GM18498 (cell line): ENCODE measurements around the gene DIAPH2.

ENCODE experiments used
- ATAC-seq: cut with Tn5 transposase; IDR thresholded peaks from one replicate; pipeline ENCODE4 v1.9.1; 2021; ENCODE audit warnings: mild to moderate bottlenecking, moderate library complexity; ENCODE audit not compliant: unreplicated experiment

The DIAPH2 gene

GRCh38 chrX:97030947-97031346 is 346.3 kb downstream of the DIAPH2 start:
- no peak for ATAC-seq

DNA sequence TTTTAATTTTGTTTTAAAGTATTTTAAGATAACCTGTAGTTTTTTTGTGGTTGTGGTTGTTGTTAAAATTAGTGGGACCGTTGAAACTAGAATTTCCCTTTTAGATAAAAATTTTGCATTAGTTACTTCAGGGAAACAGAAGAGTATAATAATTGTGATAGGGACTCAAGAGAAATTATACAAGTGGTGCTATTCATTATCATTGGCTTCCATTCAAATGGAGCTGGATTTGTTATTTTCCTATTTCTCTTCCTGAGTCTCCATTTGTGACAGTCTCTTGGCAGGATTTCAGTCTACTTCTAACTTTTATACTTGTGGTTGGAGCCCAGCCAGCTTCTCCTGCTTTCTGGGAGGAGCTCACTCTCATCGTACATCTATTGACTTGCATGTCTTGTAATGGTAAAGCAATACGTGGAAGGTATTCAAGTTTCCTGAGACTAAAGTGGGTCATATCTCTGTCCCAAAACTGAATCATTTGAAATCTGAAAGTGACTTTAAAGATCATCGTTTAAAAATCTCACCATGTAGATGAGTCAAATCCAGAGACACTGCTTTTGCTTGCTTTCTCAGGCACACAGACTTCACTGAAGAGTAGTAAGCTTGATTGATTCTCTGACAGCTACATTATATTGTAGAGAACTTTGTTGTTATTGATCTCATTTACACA is 354.9 kb downstream of the DIAPH2 start:
- ATAC-seq: peak; percentile 90

DNA sequence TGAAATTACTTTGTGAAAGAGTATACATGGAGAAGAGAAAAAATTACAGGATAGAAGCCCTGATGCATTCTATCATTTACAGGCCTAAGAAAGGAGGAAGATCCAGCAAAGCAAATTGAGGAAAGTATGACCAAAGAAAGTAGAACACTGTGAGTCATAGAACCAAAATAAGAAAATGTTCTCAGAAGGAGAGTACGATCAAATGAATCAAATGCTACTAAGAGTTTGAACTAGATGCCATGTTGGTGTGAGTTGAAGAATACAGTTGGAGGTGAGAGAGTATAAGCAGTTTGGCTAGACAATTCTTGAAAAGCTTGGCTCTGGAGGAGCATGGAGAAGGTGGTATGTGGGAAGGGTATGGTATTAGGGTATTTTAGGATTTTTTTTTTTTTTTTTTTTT is 360.8 kb downstream of the DIAPH2 start:
- ATAC-seq: no peak

DNA sequence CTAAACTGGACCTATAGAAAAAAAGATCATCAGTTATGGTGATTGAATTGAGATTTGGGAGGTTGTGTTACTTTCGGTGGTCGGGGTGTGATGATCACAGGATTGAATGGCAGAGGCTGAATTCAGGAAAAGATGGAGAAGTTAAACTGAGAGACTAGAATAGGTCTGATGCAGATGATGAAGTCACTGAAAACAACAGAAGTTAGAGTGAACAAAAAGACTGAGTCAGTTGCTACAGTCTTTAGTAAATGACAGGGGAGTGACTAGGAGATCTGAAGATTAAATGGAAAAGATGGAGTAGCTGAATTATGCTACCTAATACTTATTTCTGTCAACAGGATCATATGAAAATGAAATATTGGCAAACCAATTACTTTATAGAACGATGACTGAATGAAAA is 362.2 kb downstream of the DIAPH2 start:
- no peak for ATAC-seq

DNA sequence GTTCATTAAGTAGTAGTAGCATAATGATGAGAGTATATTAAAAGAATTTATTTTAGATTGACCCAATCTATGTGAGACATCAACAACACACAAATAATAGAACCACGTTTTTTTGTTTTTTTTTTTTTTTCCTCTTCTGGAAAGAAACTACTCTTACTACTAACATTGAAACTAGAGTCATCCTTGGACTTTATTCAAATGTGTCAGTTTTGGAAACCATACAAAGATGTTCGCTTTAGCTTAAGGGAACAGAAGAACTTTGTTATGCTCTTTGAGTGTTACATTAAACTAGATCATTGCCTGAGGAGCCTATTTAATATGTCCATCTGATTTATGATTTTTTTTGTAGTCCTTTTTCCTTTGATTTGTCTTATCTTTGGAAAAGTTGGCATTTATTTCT is 365.8 kb downstream of the DIAPH2 start:
- no peak for ATAC-seq

DNA sequence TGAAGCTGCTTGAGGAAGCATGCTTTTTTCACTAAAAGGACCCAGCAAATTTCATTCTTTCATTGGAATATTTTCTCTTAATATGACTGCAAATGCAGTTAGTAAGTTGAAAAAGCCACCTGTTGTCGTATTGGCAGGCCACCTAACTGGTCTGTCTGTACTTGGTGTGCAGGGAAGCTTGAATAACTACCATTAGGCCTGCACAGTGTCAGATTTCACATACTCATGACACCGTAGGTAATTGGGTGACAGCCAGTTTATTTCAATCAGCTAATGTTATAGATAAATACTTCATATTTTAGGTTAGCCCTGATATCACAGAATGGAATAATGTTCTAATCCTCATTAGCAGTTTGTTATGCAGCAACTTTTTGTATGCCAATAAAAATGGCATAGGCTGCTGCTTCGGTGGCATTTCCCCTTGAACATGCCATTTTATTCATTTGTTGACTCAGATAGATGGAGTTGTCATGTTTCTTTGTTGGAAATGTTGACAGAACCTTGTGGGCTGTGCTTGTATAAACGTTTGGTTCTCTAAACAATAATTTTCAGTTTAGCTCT is 372.8 kb downstream of the DIAPH2 start:
- no peak for ATAC-seq

DNA sequence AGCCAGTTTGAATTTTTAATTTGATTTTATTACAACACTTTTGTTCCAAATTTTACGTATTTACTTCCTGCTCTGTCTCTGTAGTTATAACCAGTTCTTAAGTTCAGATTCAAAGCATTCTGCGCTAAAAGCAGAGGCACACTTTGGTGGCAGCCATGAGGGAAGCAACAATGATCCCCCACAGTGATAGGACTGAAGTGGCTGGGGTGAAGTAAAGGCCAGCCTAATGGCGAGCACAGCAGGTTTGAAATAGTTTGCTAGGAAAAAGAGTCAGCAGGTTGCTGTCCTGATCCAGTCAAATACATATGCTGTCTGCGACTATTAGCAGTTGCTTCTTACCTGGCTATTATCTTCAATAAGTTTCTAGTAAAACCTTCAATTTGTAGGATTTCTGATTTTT is 375.4 kb downstream of the DIAPH2 start:
- no peak for ATAC-seq

DNA sequence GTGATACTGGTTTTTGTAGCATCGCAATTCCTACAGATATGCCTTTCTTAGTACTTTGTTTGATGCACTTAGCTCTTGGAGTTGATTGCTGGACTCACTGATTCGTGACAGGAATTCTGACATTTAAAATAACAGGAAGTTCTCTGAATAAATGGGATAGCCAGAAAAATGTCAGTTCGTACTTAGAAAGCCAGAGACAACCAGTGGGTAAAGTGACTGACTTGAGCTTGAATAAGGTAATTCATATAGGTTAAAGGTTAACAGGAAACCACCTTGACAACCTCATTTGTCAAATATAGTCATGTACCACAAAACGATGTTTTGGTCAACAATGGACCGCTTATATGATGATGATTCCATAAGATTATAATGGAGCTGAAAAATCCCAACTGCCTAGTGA is 380.4 kb downstream of the DIAPH2 start:
- ATAC-seq: no peak

DNA sequence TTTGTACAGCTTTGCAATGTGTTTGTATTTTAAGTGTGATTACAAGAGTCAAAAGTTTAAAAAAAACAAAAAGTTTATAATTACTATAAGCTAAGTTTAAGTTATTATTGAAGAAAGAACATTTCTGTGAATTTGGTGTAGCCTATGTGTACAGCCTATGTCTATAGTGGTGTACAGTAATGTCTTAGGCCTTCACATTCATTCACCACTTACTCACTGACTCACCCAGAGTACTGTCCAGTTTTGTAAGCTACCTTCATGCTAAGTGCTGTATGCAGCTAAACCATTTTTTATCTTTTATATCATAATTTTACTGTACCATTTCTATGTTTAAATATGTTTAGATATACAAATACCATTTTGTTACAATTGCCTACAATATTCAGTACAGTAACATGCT is 381.3 kb downstream of the DIAPH2 start:
- no peak for ATAC-seq

DNA sequence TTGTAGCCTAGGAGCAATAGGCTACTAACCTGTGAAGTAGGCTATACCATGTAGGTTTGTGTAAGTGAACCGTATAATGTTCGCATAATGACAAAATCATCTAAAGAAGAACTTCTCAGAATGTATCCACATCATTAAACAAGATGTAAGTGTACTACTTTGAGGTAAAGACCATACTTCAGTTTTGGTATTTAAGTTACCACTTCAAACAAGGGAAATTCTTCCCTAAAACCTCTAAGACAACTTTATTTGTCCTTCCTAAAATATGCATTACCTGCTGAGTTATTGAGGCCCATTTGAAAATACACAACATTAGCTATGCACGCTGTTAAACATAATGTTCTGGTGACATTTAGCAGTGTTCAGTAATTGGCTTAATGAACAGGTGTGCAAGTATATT is 381.7 kb downstream of the DIAPH2 start:
- no peak for ATAC-seq

DNA sequence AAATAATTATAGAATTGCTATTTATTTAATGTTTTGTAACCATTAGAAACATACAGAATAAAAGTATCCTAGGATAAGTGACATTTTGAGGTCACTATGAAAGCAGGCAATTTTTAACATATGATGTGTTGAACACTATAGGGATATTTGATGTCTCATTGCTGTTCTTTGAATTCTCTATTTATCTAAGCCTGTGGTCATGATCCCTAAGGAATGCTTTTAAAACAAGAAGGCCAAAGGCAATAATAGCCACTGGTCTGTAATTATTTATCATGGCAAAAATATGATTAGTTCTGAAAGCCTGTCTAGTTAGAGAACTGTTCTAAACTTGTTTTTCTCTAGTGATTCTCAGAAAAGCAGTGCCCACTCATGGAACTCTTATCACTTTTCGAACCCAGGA is 385.7 kb downstream of the DIAPH2 start:
- ATAC-seq: no peak

DNA sequence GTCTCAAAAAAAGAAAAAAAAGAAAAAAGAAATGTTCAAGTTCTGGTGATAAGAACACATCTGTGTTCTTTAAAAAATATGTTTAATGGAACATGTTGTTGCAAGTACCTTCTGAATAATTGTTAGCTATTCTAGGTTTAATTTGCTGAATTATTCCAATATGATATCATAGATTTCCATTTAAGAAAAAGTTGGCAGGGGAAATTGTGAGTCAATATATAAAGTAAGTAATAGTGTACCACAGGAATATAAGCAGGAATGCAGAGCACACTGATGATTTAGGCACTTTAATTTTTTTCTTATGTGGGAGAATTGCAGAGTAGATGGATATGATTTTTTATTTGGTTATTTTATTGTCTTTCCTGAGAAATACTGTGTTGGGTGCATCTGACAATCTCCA is 389.8 kb downstream of the DIAPH2 start:
- ATAC-seq: no peak

- ATAC-seq: no peak
These were observed 404.5 kb downstream of the DIAPH2 start for GRCh38 chrX:97089116-97089515.

DNA sequence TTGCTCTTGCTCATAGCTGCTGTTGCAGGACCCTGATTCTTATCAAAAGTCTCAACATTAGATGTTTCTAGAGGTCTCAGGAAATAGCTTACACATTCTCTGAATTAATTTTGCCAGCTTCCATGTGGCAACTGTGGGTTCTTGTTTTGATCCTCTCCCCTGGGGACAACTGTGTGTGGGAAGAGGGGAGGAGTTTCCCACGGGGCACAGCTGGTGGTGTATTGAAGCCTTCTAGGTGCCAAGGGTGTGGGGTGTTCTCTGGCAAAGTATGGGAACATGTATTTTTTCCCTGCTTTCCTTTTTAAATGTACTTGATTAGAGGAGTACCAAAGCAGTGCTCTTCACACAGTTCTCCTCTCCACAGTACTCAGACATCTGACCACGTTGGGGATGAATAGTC is 411.7 kb downstream of the DIAPH2 start:
- ATAC-seq: no peak

GRCh38 chrX:97102938-97103337 is 418.3 kb downstream of the DIAPH2 start:
- no peak for ATAC-seq

DNA sequence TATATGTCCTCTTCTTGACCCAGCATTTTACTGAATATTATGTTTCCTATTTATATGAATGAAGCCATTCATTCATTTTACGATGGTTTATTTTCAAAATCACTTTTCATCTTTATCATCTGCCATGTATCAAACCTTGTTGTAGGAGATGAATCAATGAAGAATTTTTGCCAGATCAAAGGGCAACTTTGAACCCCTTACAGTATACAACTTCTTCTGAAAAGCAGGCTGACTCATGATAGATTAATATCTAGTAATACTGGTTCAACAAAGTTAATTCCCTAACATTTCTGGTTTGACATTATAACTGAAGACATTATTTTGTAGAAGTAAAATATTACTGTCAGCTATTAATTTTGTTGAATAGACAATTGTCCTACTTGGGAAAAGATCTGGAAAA is 425.1 kb downstream of the DIAPH2 start:
- no peak for ATAC-seq

GRCh38 chrX:97117572-97117971 is 432.9 kb downstream of the DIAPH2 start:
- no peak for ATAC-seq

GRCh38 chrX:97119474-97120109 is 434.9 kb downstream of the DIAPH2 start:
- ATAC-seq: no peak

DNA sequence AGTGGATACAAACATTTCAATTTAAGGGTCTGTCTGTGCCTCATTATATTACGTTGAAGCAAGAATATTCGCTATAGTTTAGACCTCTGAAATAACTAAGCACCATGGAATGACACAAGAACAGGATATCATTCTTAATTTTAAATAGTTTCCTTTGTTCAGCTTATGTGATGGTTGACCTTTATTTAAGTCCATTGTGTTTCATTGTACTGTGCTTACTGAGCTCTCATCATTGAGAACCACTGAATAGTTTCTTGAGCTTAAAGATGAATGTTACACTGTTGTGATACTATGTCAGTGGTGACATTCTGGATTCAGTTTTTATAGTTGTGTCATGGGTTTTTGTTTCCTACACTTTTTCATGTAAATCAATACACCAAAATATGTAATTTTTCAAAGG is 438.4 kb downstream of the DIAPH2 start:
- no peak for ATAC-seq

DNA sequence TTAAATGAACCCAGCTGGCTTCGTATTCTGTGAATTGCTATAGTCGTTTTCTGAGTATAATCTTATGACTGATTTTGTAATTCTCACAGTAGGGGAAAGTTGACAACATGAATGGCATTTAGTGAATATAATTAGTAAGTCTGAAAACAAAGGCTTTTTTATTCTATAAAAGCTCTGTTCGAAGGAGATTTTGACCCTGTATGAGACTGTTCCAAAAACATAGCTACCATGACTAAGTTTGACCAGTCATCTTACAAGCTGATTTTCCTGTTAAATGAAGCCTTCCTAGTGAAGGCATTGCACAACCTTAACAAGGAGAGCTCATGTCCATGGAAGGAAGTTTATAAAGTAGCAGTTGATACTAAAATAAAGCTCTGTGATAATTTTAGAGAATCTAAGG is 441.4 kb downstream of the DIAPH2 start:
- ATAC-seq: no peak

GRCh38 chrX:97132664-97133415 is 448.2 kb downstream of the DIAPH2 start:
- ATAC-seq: no peak

- ATAC-seq: no peak
These were observed 461.3 kb downstream of the DIAPH2 start for GRCh38 chrX:97145934-97146333.
